Measurements from ENCODE around the gene SNAP25. TPM values are rescaled to one million over a fixed set of nuclear protein-coding genes. Genes with fewer than 3 reads are reported as not detected.

Gene SNAP25
- total RNA-seq, 2 donors from 2014 or later = 0.67 to 2.2 TPM

DNA sequence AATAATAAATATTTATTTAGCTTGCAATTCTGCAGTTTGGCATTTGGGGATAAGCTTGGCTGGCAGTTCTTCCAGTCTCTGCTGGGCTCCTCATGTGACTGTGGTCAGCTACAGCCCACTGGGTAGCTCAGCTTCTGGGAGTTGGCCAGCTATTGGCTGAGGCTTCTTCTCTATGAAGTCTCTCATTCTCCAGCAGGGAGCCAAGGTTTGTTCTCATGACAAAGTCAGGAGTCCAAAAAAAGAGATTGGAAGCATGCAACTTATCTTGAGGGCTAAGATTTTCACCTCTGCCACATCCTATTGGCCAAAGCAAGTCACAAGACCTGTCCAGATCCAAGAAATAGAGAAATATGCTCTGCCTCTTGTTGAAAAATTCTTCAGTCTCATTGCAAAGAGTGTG lies 94.6 kb downstream of the SNAP25 start:
- no peak for DNase-seq
- H3K9me3 ChIP-seq = no peaks in the 10 kb centered on the region
- no peak overlapping the region for H3K4me3 ChIP-seq
- intact Hi-C loops (cut with DNase I) = no loop called here
- no peak overlapping the region for H3K27ac ChIP-seq
- H3K4me1 ChIP-seq = no peaks in the 10 kb centered on the region
- H3K9ac ChIP-seq (ENCODE audit: low read depth in 2 of 2, low read length in 2 of 2) = no peak overlapping the region
- H3K27me3 ChIP-seq = no peaks in the 10 kb centered on the region
- no peaks in the 10 kb centered on the region for H3K36me3 ChIP-seq
- TF ChIP-seq, protein P1, sequence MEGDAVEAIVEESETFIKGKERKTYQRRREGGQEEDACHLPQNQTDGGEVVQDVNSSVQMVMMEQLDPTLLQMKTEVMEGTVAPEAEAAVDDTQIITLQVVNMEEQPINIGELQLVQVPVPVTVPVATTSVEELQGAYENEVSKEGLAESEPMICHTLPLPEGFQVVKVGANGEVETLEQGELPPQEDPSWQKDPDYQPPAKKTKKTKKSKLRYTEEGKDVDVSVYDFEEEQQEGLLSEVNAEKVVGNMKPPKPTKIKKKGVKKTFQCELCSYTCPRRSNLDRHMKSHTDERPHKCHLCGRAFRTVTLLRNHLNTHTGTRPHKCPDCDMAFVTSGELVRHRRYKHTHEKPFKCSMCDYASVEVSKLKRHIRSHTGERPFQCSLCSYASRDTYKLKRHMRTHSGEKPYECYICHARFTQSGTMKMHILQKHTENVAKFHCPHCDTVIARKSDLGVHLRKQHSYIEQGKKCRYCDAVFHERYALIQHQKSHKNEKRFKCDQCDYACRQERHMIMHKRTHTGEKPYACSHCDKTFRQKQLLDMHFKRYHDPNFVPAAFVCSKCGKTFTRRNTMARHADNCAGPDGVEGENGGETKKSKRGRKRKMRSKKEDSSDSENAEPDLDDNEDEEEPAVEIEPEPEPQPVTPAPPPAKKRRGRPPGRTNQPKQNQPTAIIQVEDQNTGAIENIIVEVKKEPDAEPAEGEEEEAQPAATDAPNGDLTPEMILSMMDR (IDR thresholded peaks at IDR 0.05) = no peak

DNA sequence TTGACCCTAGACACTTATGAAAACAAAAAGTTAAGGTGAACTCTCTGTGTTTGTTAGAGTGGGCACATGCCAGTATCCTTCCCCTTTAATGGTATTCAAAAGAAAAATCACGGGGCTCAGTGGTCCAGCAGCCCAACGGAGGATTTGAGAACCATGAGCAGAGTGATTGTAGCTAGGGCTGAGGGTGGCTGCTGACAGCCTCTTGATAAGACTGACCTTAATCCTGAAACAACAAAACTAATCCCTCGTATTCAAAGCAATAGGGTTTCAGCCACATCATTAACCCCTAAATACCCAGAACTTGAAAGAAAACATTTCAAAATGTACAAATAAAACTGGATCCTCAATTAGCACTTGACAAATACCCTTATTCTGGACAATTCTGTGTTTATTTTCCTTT lies 95.1 kb downstream of the SNAP25 start:
- H3K36me3 ChIP-seq = no peaks in the 10 kb centered on the region
- no peak for DNase-seq
- intact Hi-C loops (cut with DNase I) = no loop called here
- no peak overlapping the region for H3K27ac ChIP-seq
- no peaks in the 10 kb centered on the region for H3K9me3 ChIP-seq
- no peak overlapping the region for H3K9ac ChIP-seq (ENCODE audit: low read depth in 2 of 2, low read length in 2 of 2)
- H3K27me3 ChIP-seq = no peaks in the 10 kb centered on the region
- H3K4me3 ChIP-seq = no peak overlapping the region
- no peaks in the 10 kb centered on the region for H3K4me1 ChIP-seq
- TF ChIP-seq, protein P1 (IDR thresholded peaks at IDR 0.05) = no peak

DNA sequence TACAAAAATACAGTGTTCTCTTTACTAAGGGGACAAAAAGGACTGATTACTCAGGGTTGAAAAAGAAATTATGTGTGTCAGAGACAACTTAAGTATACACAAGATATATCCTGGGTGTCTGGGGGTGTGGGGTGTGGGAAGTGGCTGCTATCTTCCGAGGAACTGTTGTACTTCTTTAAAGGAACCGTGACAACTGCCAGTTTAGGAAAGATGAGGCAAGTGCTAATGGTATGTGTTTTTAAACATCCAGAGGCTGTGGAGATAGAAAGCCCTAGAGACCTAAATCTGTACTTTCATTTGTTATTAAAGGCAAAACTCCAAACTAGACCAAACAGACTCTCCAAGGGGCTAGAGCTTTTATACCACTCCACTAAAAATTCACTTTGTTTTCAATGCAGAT lies 95.6 kb downstream of the SNAP25 start:
- TF ChIP-seq, protein P1 (IDR thresholded peaks at IDR 0.05) = no peak
- Histone ChIP-seq H3K4me1 (no peaks in the 10 kb centered on the region), H3K4me3 (no peak overlapping the region), H3K27me3 (no peaks in the 10 kb centered on the region), H3K27ac (no peak overlapping the region), H3K9ac (ENCODE audit: low read depth in 2 of 2, low read length in 2 of 2) (no peak overlapping the region), H3K9me3 (no peaks in the 10 kb centered on the region), H3K36me3 (no peaks in the 10 kb centered on the region)
- DNase-seq = no peak
- intact Hi-C loops (cut with DNase I) = no loop called here

DNA sequence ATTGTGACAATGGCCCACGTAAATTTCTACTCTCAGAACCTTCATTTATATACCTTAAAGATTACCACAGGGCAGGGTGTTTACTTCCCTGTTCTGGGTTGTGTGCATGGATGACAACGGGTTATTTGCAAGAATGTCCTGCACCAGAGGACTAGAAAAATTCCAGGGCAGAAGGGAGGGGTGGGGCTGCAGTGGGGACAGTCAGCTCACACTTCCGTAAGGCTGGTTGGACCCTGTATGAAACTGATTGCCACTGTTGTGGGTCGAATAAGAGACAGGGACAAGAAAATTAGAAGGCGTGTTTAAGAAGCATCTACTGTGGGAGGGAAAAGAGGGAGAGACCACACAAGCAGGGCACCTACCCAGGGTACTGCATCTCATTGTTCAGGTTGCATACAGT lies 96.5 kb downstream of the SNAP25 start:
- Histone ChIP-seq H3K4me3 (no peak overlapping the region), H3K9ac (ENCODE audit: low read depth in 2 of 2, low read length in 2 of 2) (no peak overlapping the region), H3K36me3 (no peaks in the 10 kb centered on the region), H3K27me3 (no peaks in the 10 kb centered on the region), H3K9me3 (no peaks in the 10 kb centered on the region), H3K4me1 (no peaks in the 10 kb centered on the region), H3K27ac (no peak overlapping the region)
- intact Hi-C loops (cut with DNase I) = no loop called here
- TF ChIP-seq, protein P1 (IDR thresholded peaks at IDR 0.05) = no peak
- DNase-seq = no peak

DNA sequence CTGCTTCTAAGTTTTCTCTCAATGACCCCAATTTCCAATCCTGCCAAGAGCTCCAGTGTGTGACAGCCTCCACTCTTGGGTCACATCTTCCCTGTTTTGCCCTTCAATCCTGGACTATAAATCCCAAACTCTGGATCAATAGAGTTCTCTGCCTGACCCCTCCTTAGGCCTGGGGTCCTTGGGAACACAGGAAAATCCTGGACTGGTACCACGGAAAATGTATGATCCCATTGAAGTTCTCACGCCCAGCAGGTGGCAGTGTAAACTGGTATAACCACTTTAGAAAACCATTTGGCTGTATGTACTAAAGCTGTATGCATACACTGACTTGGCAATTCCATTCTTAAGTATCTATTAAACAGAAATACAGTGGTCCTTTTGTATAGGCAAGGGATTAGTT lies 98.0 kb downstream of the SNAP25 start:
- no peaks in the 10 kb centered on the region for H3K36me3 ChIP-seq
- TF ChIP-seq, protein P1 (IDR thresholded peaks at IDR 0.05) = no peak
- H3K4me3 ChIP-seq = no peak overlapping the region
- no peak overlapping the region for H3K27ac ChIP-seq
- no peak for DNase-seq
- no peaks in the 10 kb centered on the region for H3K27me3 ChIP-seq
- no peaks in the 10 kb centered on the region for H3K9me3 ChIP-seq
- intact Hi-C loops (cut with DNase I) = no loop called here
- H3K4me1 ChIP-seq = no peaks in the 10 kb centered on the region
- no peak overlapping the region for H3K9ac ChIP-seq (ENCODE audit: low read depth in 2 of 2, low read length in 2 of 2)

Data from colonic mucosa (tissue), 4 donors.